Muscle of back (tissue), 13 donors: Measurements from ENCODE around the gene NPTX2. TPM values are rescaled to one million over a fixed set of nuclear protein-coding genes. Genes with fewer than 3 reads are reported as not detected.
"Not testable (repeated sequence)": the region's sequence is repeated elsewhere in the genome, so short reads cannot be mapped to it uniquely, and the experiment has no call there.

Experiments
- DNase-seq, 3 donors: peaks; one replicate each; pipeline versions ENCODE4 v3.0.0 to v3.0.0-alpha.2; 2013
- long read RNA-seq, 9 donors: transcript quantifications; one replicate each; lab custom pipeline, GENCODE V29; 2026
- polyA plus RNA-seq, 10 donors: library from polyadenylated mRNA; unstranded; fragments of 120-200 nt; gene quantifications; one replicate each; pipeline ENCODE4 v1.2.1, GENCODE V29; 2013; ENCODE audit not compliant: insufficient read length in 10 of 10

NPTX2 gene, protein sequence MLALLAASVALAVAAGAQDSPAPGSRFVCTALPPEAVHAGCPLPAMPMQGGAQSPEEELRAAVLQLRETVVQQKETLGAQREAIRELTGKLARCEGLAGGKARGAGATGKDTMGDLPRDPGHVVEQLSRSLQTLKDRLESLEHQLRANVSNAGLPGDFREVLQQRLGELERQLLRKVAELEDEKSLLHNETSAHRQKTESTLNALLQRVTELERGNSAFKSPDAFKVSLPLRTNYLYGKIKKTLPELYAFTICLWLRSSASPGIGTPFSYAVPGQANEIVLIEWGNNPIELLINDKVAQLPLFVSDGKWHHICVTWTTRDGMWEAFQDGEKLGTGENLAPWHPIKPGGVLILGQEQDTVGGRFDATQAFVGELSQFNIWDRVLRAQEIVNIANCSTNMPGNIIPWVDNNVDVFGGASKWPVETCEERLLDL
- 10 to 100 TPM in 2 of 10 donors, 1 to 10 TPM in 8; 4.9 to 13.5 (median 9.0) TPM for polyA plus RNA-seq
- long read RNA-seq, donor 1, partial matches to known transcripts, result 0 of 1 reads
- long read RNA-seq, donor 1, other reads (novel, unspliced or antisense), result 0 of 1 reads
- long read RNA-seq, donor 2, result 0 reads
- long read RNA-seq, donor 3, result 0 reads
- long read RNA-seq, donor 4, partial matches to known transcripts, result 0 of 1 reads
- long read RNA-seq, donor 4, other reads (novel, unspliced or antisense), result 0 of 1 reads
- long read RNA-seq, donor 5, result 0 reads
- long read RNA-seq, donor 6, partial matches to known transcripts, result 0 of 2 reads
- long read RNA-seq, donor 6, other reads (novel, unspliced or antisense), result 0 of 2 reads
- long read RNA-seq, donor 7, result 0 reads
- long read RNA-seq, donor 8, partial matches to known transcripts, result 0 of 2 reads
- long read RNA-seq, donor 8, other reads (novel, unspliced or antisense), result 0 of 2 reads
- long read RNA-seq, donor 9, result 0 reads

DNA sequence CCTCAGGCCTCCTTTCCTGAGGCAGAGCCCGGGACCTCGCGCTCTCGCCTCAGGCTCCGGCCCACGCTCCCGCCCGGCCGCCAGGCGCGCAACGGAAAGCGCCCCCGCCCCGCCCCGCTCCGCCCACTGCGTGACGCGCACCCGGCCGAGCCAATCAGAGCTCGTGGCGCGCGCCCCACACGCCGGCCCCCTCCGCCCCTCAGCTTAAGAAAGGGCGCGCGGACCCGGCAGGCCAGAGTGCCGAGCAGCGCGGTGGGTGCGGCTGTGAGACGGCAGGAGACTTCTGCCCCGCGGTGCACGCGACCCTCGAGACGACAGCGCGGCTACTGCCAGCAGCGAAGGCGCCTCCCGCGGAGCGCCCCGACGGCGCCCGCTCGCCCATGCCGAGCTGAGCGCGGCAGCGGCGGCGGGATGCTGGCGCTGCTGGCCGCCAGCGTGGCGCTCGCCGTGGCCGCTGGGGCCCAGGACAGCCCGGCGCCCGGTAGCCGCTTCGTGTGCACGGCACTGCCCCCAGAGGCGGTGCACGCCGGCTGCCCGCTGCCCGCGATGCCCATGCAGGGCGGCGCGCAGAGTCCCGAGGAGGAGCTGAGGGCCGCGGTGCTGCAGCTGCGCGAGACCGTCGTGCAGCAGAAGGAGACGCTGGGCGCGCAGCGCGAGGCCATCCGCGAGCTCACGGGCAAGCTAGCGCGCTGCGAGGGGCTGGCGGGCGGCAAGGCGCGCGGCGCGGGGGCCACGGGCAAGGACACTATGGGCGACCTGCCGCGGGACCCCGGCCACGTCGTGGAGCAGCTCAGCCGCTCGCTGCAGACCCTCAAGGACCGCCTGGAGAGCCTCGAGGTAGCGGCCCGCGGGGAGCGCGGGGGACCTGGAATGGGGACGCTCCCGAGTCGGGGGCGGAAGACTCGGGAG is at the start of gene NPTX2:
Gene NPTX2 (plus strand): TSS at position 235 of the 909 bp plus-strand sequence. CDS start 177 bp downstream, at position 412.
- DNase-seq, result peak; percentile 26 to 86 (median 71)

DNA sequence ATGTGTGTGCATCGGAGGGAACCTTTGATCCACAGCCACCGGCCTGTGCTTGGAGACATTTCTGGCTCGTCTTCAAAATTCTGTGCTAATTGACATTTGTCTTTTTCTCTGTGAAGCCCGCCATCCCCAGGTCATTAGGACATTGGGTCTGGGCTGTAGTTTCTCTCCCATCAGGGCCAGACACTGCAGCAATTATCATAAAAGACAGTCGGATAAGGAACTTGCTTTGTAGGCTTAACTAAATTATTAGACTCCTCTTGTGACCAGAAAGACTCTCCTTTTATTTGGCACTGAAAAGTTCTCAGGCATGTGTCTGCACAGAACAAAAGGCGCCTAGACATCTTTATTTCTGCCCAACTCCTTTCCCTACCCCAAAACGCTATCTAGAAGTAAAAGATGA is 49.1 kb upstream of the NPTX2 start:
- DNase-seq, result no peak

DNA sequence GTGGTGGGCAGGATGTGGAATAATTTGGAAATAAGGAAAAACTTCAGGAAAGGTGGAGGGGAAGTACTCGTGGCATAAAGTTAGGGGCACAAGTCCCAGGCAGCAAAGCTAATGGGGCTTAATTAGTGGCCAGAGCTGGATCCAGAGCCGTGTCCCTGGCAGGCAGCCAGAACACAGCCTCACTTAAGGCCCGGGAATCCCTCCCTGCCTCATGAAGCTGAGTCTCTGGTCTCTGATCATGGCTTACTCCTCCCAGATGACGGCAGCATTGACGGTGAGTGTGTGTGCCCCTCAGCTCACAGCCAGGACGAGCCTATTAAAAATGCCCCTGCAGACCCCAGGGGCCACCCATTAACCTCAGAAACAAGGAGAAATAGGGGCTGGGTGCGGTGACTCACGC is 48.2 kb upstream of the NPTX2 start:
- DNase-seq, result no peak

DNA sequence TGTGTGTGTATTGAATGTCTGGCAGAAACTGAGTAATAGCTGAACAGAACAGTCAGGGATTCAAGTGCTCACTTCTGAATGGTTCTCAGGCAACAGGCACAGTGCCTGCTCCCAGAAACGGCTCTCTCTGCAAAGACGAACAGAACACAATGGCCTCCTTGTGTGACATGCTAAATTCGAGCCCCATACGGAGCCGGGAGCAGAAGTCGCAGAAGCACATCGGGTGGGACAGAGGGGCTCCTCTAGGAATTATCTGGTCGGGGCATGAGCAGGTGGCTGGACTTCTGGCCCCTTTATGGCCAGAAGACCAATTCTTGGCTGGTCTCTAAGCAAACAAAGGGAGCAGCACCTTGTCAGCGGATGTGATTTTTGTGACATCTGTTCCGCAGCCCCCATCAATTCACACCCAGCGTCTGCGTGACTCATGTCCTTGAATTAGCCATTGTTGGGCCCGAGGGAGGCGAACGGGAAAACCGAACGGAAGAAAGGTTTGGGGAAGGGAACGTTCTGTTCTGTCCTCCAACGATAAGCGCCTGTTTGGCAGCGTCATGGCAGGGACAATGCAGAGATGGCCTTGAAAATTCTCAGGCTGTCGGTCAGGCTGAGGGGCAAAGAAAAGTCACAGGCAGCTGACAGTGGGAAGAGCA is 47.3 kb upstream of the NPTX2 start:
- no peak for DNase-seq

DNA sequence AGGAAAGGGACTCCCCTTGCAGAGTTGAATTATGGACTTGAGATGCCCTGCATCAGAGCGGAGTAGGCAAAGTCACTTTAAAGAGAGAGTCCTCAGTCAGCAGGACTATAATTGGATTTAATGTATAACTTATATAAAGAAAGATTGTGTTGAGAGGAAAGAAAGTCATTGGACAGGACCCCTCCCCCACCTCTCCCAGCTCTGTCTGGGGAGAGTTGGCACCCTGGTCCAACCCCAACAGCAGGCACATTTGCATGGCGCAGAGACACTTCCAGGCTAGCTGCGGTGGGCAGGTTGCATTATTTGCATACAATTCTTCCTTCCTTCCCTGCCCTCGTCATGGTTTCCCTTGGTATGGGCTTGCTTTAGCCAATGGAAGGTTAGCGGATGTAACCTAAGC is 46.1 kb upstream of the NPTX2 start:
- no peak for DNase-seq

DNA sequence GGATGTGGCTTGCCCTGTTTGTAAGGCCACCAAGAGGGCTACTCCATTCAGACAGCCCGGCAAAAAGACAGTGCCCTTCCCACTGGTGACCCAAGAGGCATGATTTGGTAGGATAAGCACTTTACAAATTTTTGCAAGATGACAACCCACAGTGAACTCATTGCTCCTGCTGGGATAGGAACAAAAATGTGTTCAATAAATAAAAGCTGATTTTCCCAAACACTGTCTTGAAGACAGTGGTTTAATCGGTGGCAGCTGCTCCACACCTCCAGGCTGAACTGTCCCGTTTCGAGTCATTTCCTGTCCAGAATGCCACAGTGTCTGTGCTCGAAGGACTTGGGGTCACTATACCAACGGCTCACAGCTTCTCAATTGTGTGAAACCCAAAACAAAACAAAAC is 45.1 kb upstream of the NPTX2 start:
- no peak for DNase-seq

DNA sequence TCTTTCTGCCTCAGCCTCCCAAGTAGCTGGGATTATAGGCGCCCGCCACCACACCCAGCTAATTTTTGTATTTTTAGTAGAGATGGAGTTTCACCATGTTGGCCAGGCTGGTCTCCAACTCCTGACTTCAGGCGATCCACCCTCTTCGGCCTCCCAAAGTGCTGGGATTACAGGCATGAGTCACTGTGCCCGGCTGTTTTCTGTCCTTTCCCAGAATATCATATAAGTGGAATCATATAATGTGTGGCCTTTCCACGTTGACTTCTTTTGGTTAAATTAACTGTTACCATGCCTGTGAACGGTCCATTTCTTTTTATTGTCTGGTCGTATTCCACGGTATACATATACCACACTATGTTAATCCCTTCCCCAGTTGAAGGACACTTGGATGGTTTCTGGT is 44.4 kb upstream of the NPTX2 start:
- not testable (repeated sequence) for DNase-seq

DNA sequence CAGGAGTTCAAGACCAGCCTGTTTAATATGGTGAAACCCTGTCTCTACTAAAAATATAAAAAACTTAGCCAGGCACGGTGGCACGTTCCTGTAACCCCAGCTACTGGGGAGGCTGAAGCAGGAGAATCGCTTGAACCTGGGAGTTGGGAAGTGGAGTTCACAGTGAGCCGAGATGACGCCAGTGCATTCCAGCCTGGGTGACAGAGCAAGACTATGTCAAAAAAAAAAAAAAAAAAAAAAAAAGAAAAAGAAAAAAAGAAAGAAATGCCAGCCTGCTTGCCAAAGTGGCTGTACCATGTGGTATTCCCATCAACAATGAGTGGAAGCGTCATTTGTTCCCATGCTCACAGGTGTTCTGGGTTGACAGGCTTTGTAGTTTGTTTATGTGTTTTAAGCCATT is 43.3 kb upstream of the NPTX2 start:
- DNase-seq, result no peak

DNA sequence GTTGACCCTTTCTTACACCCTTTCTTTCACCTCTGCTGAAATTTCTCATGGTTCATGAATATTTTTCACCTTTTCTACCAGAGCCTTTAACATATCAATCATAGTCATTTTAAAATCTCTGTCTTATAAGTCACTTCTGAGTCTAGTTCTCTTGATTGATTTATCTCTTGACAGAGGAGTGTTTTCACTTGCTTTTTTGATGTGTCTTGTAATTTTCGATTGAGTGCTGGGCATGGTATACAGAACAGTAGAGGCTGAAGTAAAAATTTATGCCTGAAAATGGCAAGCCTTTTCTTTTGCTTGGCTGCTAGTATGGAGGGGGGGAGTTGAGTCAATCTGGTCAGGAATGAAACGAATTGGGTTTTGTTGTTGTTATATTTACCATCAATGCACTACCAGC is 41.2 kb upstream of the NPTX2 start:
- DNase-seq, result no peak

DNA sequence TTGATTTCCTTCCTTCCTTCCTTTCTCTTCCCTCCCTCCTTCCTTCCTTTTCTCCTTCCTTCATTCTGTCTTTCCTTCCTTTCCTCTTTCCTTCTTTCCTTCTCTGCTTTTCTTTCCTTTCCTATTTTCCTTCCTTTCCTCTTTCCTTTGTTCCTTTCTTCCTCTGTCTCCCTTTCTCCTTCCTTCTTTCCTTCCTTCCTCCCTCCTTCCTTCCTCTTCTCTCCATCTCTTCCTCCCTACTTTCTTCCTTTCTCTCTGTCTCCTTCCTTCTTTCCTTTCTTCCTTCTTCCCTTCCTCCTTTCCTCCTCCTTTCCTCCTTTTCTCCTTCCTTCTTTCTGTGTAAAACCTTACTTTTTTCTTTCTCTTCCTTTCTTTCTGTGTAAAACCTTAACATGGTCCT is 32.3 kb upstream of the NPTX2 start:
- no peak for DNase-seq

DNA sequence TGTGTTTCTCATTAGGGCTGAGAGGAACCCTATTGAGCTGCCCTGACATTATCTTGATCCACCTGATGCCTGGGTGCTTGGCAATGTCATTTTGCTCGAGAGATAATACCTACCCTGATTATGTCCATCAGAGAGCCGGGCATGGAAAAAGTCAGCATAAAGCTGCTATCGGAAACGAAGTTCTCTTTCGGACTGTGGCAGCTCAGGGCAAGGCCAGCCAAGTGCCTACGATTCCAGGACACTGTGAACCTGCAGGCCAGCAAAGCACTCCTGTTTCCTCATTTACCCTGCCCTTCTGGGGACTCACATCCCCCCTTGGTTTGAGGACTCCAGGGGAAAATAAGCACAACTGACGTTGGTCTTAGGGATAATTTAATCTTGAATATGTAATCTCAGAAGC is 25.2 kb upstream of the NPTX2 start:
- DNase-seq, result no peak

DNA sequence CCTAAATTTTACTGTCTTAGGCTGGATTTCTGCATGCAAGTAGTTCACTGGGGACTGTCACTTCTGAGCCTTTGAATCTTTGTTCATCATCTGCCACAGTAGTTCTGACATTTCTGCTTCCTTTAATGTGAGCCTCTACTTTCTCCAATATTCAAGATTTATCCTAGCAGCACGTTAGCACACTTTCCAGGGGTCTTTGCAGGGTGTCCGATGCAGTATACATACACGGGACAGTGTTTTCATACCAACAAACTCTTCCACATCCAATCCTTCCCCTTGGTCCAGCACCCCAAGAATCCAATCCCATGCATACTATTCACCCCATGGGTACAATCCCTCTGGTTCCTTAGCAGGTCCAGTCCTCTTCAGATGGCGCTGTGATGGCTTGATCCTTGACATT is 22.7 kb upstream of the NPTX2 start:
- no peak for DNase-seq

DNA sequence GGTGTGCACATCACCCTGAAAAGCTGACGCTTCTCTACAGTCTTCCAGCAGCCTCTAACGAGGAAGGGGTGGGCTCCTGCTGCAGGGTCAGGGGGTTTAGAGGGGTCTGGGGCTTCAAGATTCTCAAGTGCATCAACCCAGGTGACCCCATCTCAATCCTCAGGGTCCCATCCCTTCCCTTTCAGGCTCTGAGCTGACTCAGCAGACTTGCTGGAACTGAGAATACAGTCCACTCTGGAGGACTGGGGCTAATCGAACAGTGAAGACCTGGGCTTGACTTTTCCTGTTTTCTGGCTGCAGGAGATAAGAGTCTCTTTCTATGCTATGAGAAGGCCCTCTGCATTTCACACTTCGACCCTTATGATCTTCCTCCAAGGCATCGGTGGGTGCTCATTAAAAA is 22.3 kb upstream of the NPTX2 start:
- no peak for DNase-seq

DNA sequence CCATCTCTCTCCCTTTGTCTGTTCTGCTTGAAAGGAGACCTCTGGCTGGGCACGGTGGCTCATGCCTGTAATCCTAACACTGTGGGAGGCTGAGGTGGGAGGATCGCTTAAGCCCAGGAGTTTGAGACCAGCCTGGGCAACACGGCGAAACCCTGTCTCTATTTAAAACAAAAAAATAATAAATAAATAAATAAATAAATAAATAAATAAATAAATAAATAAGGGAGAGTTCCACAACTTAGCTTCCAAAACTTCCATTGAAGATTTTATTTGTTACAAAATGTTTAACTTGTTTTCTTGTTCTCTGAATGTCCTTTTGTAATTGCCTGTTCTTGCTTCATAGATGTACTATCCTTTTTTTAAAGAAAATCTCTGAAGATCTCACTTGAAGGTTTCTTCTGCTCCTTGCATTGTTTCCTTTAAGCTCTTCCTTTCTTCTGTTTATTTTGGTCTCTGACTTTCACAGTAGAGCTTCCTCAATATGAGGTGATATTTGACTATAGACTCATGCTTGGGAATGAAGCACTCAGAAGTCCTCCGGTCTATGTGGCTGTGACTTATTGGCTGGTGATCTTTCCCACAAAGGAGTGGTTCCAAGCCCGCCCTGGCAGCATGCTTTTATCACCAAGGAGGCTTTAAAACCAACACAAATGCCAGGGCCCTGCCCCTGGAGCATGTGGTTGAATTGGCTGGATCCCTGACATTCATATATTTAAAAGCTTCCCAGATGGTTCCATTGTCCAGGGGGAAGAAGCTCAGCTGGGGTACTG is 18.1 kb upstream of the NPTX2 start:
- DNase-seq, result no peak

DNA sequence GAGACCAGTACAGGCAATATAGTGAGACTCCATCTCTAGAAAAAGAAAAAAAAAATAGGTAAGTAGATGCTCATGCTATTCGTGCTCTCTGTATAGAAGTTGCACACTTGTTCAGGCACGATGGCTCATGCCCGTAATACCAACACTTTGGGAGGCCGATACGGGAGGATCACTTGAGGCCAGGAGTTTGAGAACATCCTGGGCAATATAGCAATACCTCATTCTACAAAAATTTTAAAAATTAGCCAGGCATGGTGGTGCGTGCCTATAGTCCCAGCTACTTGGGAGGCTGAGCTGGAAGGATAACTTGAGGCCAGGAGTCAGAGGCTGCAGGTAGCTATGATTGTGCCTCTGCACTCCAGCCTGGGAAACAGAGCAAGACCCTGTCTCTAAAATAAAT is 17.2 kb upstream of the NPTX2 start:
- no peak for DNase-seq

DNA sequence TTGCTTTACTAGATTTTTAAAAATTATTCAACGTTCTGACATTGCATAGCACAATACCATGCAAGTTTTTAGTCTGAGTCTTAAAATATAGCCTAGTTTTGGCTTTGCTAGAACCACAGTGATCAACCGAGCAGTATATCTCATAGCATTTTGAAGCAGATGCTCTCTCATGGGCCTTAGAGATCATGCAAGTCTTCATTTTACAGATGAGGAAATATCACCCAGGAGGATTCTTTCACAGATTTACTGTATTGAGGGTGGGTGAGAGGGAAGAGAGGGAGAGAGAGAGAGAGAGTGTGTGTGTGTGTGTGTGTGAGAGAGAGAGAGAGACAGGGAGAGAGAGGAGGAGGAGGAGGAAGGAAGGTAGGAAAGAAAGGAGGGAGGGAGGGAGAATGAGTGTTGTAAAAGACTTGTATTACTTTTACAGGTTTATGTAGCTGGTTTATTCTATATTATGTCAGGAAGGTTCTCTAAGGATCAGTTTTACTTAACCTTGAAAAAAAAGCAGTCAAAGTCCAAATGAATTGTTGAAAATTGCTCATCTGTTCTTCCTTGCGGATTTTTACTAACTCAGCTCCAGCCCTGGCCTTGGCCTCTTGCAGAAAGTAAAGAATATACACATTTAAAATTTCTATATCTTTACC is 14.2 kb upstream of the NPTX2 start:
- DNase-seq, result no peak

DNA sequence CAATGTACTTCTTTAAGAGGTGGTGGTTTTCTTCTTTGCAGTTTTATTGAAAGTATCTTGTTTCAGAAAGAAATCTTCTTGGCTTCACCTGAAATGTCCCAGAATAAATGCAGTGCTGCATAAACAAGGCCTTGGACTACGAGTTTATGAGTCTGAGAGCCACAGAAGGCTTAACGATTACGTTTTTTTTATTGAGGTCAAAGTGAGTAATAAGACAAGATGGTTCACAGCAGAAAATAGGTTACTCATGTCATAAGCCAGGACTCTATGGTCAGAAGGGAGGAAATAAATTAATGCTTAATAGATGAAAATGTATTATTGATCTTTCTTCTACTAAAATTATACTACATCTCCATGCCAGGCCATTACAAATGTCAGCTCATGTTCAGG is 13.7 kb upstream of the NPTX2 start:
- DNase-seq, result no peak

DNA sequence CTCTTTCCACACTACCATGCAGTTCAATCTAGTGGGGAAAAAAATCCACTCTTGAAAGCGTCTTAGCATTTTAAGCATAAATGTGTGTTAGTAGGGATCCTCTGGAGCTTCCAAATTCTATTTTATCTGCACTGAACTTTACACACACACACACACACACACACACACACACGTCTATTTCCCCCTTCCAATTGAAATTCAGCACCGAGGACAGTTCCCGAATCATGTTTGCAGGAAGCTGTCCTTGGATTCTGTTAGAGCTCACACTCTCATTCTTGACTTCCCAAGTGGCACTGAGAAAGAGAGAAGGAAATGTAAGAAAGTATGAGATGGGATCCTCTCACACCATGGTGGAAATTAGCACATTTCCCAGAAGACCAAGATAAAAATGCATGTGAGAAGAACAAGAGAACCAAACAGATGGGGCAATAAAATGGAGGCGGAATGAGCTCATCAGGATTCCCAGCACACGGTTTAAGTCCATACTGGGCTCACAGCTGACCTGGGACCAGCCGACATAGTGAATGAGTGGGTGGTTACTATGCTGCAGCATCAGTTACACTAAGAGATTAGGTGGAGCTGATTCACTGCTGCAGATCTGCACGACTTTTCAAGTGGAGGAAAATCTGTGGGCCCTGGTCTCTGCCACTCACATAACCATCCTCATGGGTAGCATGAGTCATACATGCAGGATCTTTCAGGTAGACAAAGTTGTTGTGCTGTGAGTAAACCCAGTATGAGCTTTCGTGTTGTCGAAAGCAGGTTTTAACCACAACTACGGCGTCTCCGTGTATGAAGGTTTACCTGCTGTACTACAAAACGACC is 3.3 kb upstream of the NPTX2 start:
- peak; percentile 18 to 71 (median 54) for DNase-seq
